Lung (tissue), 16 donors: Measurements from ENCODE around the gene MARK3. TPM values are rescaled to one million over a fixed set of nuclear protein-coding genes. Genes with fewer than 3 reads are reported as not detected.
A peak's percentile ranks its signal among the peaks of the same experiment; 100 is the strongest.

ENCODE experiments used
- ATAC-seq: fragments of 200-7000 bp; cut with Tn5 transposase; one replicate; pipeline ENCODE4 v1.9.1; 2020; ENCODE audit warnings: moderate number of reproducible peaks; ENCODE audit not compliant: insufficient read depth, low FRiP score
- DNase-seq, 3 donors: peaks; one replicate each; pipeline ENCODE4 v3.0.0-alpha.2; 2013 to 2017
- H3K27ac ChIP-seq, 2 donors: one replicate each; pipeline ENCODE4 v1.5.1; 2013; ENCODE audit warnings: mild to moderate bottlenecking in 2 of 2, moderate library complexity in 2 of 2, control low read depth in 1 of 2, inconsistent platforms in 1 of 2, low read depth in 1 of 2, low read length in 1 of 2
- H3K27me3 ChIP-seq, 3 donors: one replicate each; pipeline ENCODE4 v1.5.1; 2013; ENCODE audit warnings: low read length in 2 of 3; ENCODE audit not compliant: control insufficient read depth in 3 of 3, insufficient read depth in 3 of 3
- H3K36me3 ChIP-seq, 4 donors: one replicate each; pipeline ENCODE4 v1.5.1; 2013; ENCODE audit warnings: low read length in 4 of 4, mild to moderate bottlenecking in 1 of 4, moderate library complexity in 1 of 4; ENCODE audit not compliant: control insufficient read depth in 4 of 4, insufficient read depth in 4 of 4
- H3K4me1 ChIP-seq, 5 donors: one replicate each; pipeline ENCODE4 v1.5.1; 2013; ENCODE audit warnings: low read length in 5 of 5, mild to moderate bottlenecking in 2 of 5, moderate library complexity in 1 of 5; ENCODE audit not compliant: control insufficient read depth in 5 of 5, insufficient read depth in 5 of 5
- H3K4me3 ChIP-seq: one replicate; pipeline ENCODE4 v1.5.1; 2013; ENCODE audit warnings: mild to moderate bottlenecking, control low read depth, moderate library complexity
- H3K9ac ChIP-seq, 2 donors: one replicate each; pipeline ENCODE4 v1.5.1; 2013; ENCODE audit warnings: low read length in 2 of 2, control low read depth in 1 of 2; ENCODE audit not compliant: insufficient read depth in 1 of 2
- H3K9me3 ChIP-seq, 4 donors: one replicate each; pipeline ENCODE4 v1.5.1; 2013; ENCODE audit warnings: low read length in 3 of 4, mild to moderate bottlenecking in 1 of 4, moderate library complexity in 1 of 4; ENCODE audit not compliant: control insufficient read depth in 4 of 4, insufficient read depth in 3 of 4
- WGBS, 2 donors: extraction: QIAGEN DNeasy Blood & Tissue Kit; methylation state at CpG; one replicate each; pipeline ENCODE4 v1.1.7; 2013; 5-methylcytosine and 5-hydroxymethylcytosine counted together
- long read RNA-seq, 5 donors: transcript quantifications; one replicate each; lab custom pipeline, GENCODE V29; 2026
- polyA plus RNA-seq, 2 donors: library from polyadenylated mRNA; stranded (reverse); fragments of 200-250 nt; gene quantifications; one replicate each; pipeline ENCODE4 v1.2.1, GENCODE V29; 2013
- total RNA-seq, 2 donors: library from RNA; depleted of rRNA in 1 of 2; stranded (reverse); fragments of >200 nt in 1 of 2; gene quantifications; one replicate each; pipeline ENCODE4 v1.2.1, GENCODE V29; 2014 to 2021
- TF ChIP-seq, protein P1 (sequence below): IDR thresholded peaks from 2 replicates; pipeline ENCODE4 v1.5.1; 2012; ENCODE audit warnings: mild to moderate bottlenecking; ENCODE audit errors: control extremely low read depth, extremely low read depth
- donor health status: control.
- donor health status: control.
- donor health status: Bipolar disorder and iron deficiency.
- donor health status: healthy.
- donor health status: DM: yes; HTN: yes; CAD: no.

MARK3 gene
- total RNA-seq (100 to 1,000 TPM; 103 to 177 TPM), polyA plus RNA-seq (10 to 100 TPM; 56.2 to 97.9 TPM)
- long read RNA-seq, donor 1, partial matches to known transcripts = 6 of 16 reads
- long read RNA-seq, donor 1, other reads (novel, unspliced or antisense) = 0 of 16 reads
- long read RNA-seq, donor 2, partial matches to known transcripts = 146 of 154 reads
- long read RNA-seq, donor 2, other reads (novel, unspliced or antisense) = 5 of 154 reads
- long read RNA-seq, donor 3, partial matches to known transcripts = 5 of 10 reads
- long read RNA-seq, donor 3, other reads (novel, unspliced or antisense) = 0 of 10 reads
- long read RNA-seq, donor 4, partial matches to known transcripts = 6 of 13 reads
- long read RNA-seq, donor 4, other reads (novel, unspliced or antisense) = 0 of 13 reads
- long read RNA-seq, donor 5, transcript MARK3-210 (2 exons, 3,584 nt) = major isoform, 7 of 16 reads
- long read RNA-seq, donor 5, partial matches to known transcripts = 0 of 16 reads
- long read RNA-seq, donor 5, other reads (novel, unspliced or antisense) = 0 of 16 reads

GRCh38 chr14:103385152-103385928, at the start of gene MARK3:
Gene MARK3, plus strand, starts transcription at chr14:103385415. Its CDS starts 615 bp downstream, at chr14:103386030.
- H3K9me3 ChIP-seq = peaks cover 0 to 2% (median 0%) of the 10 kb centered on the region in 4 donors
- peak within 1 kb of the TSS; percentile 76 to 87 for H3K9ac ChIP-seq
- peaks cover 0 to 2% (median 0%) of the 10 kb centered on the region in 3 donors for H3K27me3 ChIP-seq
- H3K4me1 ChIP-seq = peaks cover 0 to 22% (median 9%) of the 10 kb centered on the region in 5 donors
- peak; percentile 98 for DNase-seq
- peak within 1 kb of the TSS; percentile 84 for H3K4me3 ChIP-seq
- WGBS, 2 donors = 0 to 1% methylated on average over 73 to 91 of the region's 91 CpGs
- H3K27ac ChIP-seq = peak within 1 kb of the TSS; percentile 92 to 100
- H3K36me3 ChIP-seq = no peaks in the 10 kb centered on the region
- TF ChIP-seq, protein P1, sequence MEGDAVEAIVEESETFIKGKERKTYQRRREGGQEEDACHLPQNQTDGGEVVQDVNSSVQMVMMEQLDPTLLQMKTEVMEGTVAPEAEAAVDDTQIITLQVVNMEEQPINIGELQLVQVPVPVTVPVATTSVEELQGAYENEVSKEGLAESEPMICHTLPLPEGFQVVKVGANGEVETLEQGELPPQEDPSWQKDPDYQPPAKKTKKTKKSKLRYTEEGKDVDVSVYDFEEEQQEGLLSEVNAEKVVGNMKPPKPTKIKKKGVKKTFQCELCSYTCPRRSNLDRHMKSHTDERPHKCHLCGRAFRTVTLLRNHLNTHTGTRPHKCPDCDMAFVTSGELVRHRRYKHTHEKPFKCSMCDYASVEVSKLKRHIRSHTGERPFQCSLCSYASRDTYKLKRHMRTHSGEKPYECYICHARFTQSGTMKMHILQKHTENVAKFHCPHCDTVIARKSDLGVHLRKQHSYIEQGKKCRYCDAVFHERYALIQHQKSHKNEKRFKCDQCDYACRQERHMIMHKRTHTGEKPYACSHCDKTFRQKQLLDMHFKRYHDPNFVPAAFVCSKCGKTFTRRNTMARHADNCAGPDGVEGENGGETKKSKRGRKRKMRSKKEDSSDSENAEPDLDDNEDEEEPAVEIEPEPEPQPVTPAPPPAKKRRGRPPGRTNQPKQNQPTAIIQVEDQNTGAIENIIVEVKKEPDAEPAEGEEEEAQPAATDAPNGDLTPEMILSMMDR = no peak
- ATAC-seq = peak; percentile 95

GRCh38 chr14:103336191-103336590, 49.0 kb upstream of the MARK3 start:
- Histone ChIP-seq H3K9ac (no peak overlapping the region), H3K4me1 (peaks cover 4 to 22% (median 6%) of the 10 kb centered on the region in 5 donors), H3K36me3 (peaks cover 41 to 65% (median 55%) of the 10 kb centered on the region in 4 donors), H3K9me3 (no peaks in the 10 kb centered on the region), H3K27me3 (no peaks in the 10 kb centered on the region), H3K4me3 (no peak overlapping the region), H3K27ac (no peak overlapping the region)
- ATAC-seq (no peak), DNase-seq (no peak)
- TF ChIP-seq, protein P1 = no peak
- 93 to 95% methylated on average over 14 of the region's 14 CpGs for WGBS, 2 donors

- Histone ChIP-seq H3K36me3 (peaks cover 45 to 70% (median 64%) of the 10 kb centered on the region in 4 donors), H3K9ac (no peak overlapping the region), H3K4me3 (no peak overlapping the region), H3K9me3 (no peaks in the 10 kb centered on the region), H3K4me1 (peaks cover 2 to 11% (median 6%) of the 10 kb centered on the region in 5 donors), H3K27me3 (no peaks in the 10 kb centered on the region), H3K27ac (no peak overlapping the region)
- WGBS, 2 donors = 90 to 93% methylated on average over 3 of the region's 3 CpGs
- TF ChIP-seq, protein P1 = no peak
- no peak for ATAC-seq
- no peak for DNase-seq
Observed at GRCh38 chr14:103337794-103338193, 47.4 kb upstream of the MARK3 start.
